HG02642 (cell line): ENCODE data around the gene PPP1R15A.
"Not testable (repeated sequence)": the region's sequence is repeated elsewhere in the genome, so short reads cannot be mapped to it uniquely, and the experiment has no call there.

Experiments used
- ATAC-seq: cut with Tn5 transposase; IDR thresholded peaks from one replicate; pipeline ENCODE4 v1.9.1; 2021; ENCODE audit warnings: mild to moderate bottlenecking; ENCODE audit not compliant: unreplicated experiment, poor library complexity

Gene PPP1R15A

GRCh38 chr19:48858984-48859710 is 13.1 kb upstream of the PPP1R15A start:
- ATAC-seq = no peak

DNA sequence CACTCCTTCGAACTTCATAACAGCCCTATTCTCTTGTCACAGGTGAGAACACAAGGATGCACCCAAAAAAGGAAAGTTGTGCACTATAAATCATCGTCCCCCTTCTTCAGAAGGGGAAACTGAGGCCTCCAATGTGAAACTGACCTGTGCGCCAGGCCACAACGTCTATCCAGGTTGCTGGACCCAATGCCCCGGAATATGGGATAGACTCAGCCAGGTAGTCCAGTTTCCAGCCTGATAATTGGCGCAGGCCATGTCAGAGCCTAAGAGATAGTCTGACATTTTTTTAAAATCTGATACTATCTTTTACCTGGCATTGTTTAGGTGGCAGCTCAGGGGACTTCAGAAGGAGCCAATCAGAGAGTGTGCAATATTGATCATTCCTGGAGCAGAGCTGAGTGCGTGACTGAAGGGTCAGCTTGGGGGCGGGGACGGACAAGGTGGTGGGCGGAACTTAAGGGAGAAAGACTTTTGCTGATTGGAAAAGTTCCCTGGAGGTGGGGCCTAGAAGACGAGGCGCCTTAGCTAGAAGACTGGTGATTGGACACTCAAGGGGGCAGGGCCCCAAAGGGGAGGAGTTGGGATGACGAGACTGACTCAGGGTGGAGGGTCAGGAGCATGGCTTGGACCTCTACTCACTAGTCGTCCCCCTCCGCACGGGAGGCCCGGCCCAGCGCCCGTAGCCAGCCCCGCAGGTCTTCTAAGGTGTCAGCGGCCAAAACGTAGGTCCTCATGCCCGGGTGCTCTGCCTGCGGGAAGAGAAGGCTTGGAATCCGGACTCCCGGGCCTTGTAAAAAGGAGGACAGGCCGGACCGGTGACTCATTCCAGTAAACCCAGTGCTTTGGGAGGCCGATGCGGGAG is 12.3 kb upstream of the PPP1R15A start:
- ATAC-seq = no peak

DNA sequence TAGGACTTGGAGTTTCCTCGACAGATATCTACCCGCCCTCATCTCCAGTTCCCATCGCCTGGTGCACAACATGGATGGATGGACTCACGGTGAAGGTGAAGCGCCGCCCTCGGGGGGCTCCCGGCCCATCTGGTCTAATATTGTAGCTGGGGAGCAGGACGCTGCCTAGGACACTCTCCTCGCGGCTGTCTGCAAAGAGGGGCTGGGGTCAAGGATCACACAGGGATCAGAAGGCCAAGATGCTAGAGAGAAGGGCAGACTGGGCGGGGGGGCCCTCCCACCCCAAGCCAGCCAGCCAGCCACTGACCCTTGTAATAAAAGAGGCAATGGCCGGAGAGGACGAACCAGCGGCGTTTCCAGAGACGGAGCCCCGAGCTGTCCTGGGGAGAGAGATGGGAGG is 10.9 kb upstream of the PPP1R15A start:
- ATAC-seq = no peak

DNA sequence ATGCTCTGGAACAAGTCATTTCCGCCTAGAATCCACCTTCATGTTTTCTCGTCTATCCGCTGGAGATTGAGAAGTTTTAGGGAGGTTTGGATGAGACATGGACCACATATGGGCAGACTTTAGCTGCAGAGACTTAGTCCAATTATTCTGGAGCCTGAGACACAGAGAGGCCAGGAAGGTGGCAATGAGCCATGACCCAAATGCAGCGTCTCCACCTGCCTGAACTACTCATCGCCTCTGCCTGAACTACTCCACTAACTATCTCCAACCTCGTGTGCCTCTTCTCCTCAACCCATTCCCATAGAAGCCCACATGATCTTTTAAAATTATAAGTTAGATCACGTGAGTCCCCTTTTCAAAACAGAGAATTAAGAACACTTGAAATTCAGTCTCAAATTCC is 9.4 kb upstream of the PPP1R15A start:
- no peak for ATAC-seq

DNA sequence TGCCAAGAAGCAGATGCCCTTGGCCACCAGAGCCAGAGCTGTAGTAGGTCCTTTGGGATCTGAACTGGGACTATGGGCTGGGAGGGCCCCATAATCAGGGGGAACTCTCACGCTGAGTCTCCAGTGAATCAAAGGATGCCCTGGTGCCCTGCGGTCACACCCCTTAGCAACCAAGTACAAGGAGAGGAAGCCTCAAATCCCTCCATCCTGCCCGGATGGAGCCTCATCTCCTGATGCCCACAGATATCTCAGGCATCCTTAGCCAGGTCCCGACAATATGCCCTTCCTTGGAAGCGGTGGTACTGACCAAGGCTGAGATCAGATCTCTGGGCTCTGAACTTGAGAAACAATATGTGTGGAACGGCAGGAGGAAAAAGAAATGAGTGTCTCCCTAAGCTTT is 5.5 kb upstream of the PPP1R15A start:
- no peak for ATAC-seq

DNA sequence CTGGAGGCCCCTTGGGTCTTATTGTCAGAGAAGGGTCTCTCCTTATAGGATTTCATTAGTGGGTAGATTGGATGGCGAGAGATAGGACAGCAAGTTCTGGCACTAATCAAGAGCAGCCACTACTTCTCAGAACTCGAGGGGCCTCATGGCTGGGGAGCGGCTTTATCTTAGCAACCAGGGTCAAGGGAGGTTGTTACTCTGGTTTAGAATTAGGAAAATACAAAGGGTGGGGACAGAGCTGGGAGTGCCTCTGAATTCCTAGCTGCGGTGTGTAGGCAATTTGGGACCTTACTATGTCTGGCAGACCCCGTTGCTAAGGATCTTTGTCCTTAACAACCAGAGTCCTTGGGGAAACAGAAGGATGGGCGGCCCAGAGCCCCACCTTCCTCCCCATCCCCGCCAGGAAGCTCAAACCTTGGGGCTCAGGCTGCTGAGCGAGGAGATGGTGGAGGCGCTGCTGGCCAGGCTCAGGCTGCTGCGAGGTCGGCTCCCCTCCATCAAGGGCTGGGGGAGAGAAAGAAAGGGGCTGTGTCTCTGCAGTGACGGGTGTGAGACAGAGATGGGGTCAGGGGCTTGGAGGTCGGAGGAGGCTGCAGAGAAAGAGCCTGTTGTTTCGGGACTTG is 5.0 kb upstream of the PPP1R15A start:
- ATAC-seq = no peak

DNA sequence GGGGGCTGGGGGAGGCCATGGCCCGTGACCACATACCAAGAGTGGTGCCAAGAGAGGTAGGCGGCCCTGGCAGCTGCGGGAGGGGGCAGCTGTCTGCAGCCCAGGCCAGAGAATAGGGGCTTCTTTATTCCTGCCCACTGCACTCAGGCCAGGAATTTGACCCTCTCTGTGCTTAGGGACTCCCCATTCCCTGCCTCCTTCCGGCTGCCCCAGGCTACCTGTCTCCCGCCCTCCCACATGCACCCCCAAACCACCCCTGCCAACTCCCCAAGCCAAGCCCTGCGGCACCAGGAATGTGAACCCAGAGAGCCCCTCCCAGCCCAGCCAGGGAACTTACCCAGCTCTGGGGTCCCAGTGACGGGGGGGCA is 4.5 kb upstream of the PPP1R15A start:
- ATAC-seq = no peak

DNA sequence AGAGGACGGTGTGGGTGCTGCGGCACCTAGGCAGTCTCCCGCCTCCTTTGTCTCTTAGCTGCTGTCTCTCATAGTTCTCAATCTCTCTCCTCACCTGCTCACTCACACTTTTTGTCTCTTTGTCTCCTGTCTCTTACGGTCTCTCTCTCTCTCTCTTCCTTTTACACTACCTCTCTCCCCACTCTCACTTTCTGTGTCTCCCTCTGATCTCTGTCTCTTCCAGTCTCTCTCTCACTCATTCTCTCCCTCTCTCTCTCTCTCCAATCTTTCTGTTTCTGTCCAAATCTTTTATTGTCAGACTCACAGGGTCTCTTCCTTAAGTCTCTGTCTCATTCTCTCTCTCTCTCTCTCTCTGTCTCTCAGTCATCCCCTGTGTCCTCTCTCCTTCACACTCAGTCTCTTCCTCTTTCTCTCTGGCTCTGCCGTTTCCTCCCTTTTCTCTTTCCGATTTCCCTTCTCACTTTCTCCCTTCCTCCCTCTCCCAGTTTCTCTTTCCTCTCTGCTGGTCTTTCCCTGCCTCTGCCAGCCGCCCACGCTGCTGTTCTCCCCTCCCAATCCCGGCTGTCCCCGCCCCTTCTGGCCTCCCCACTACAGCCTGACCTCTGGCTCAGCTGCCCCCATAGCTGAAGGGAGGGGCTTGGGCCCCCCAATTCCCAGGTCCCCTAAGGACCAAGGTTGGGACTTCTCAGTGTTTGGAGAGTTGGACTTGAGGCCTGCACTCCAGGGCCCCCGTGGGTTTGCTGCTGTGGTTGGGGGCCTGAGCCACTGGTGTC is 3.9 kb upstream of the PPP1R15A start, which contains the start of gene PLEKHA4:
Gene PLEKHA4 (minus strand): TSS at position 504 of the 773 bp plus-strand sequence. CDS start 997 bp downstream, outside the sequence.
- no peak for ATAC-seq

GRCh38 chr19:48870048-48870447 is 2.2 kb upstream of the PPP1R15A start:
- no peak for ATAC-seq

DNA sequence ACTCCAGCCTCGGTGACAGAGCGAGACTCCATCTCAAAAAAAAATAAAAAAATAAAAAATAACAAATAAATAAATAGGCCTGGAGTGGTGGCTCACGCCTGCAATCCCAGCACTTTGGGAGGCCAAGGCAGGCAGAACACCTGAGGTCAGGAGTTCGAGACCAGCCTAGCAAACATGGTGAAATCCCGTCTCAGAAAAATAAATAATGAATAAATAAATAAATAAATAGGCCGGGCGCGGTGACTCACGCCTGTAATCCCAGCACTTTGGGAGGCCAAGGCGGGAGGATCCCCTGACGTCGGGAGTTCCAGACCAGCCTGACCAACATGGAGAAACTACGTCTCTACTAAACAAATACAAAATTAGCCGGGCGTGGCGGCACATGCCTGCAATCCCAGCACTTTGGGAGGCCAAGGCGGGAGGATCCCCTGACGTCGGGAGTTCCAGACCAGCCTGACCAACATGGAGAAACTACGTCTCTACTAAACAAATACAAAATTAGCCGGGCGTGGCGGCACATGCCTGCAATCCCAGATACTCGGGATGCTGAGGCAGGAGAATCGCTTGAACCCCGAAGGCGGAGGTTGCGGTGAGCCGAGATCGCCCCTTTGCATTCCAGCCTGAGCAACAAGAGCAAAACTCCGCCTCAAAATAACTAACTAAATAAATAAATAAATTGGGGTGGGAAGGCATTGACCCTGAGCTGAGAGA is 595 bp upstream of the PPP1R15A start:
- ATAC-seq = not testable (repeated sequence)

- peak; percentile 8 for ATAC-seq
These were observed 759 bp downstream of the PPP1R15A start for GRCh38 chr19:48872884-48873475.

- no peak for ATAC-seq
These were observed 1.5 kb downstream of the PPP1R15A start for GRCh38 chr19:48873476-48874302.

- no peak for ATAC-seq
These were observed 2.3 kb downstream of the PPP1R15A start for GRCh38 chr19:48874303-48875135.

- not testable (repeated sequence) for ATAC-seq
These were observed 4.1 kb downstream of the PPP1R15A start for GRCh38 chr19:48876043-48876981.

DNA sequence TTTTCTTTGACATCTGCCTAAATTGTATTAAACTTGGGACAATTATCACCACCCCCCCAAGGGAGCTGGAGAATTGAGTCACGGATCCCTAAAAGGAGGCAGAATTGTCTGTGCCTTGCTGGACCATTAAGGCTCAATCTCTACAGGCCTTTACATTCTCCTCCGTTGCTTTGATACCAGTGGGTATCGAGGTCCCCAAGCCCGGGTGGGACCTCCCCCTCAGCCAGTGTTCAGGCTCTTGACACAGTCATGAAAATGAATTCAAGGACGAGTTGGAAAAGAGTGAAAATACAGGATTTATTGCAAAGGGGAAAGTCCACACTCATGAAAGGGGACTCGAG is 5.6 kb downstream of the PPP1R15A start:
- no peak for ATAC-seq

DNA sequence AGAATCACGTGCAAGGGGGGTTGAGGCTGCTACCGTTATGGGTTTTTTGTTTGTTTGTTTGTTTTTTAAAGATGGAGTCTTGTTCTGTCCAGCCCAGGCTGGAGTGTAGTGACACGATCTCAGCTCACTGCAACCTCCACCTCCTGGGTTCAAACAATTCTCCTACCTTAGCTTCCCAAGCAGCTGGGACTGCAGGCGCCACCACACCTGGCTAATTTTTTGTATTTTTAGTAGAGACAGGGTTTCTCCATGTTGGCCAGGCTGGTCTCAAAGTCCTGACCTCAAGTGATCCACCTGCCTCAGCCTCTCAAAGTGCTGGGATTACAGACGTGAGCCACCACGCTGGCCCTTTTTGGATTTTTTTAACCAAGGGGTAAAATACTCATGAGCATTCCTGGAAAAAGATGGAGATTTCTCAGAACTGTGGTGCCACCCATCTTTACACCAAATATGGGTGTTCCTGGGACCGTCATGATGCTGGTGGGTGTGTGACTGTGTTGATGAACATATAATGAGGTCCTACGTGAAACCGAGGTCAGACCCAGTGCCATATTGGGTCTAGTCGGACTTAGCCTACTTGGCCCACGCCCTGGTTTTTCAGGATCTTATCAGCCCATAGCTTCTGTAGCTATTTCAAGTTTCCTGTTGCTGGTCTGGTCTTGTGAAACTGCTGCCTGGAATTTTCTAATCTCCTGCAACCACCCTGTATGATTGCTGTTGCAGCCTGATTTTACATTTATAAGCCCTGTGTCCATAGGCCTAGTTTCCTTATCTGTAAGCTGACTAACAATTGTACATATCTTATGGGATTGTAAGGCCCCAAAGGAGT is 6.2 kb downstream of the PPP1R15A start:
- no peak for ATAC-seq
